GM12878 (cell line): ENCODE results near the gene FOLR3. TPM values are rescaled to one million over a fixed set of nuclear protein-coding genes. Genes with fewer than 3 reads are reported as not detected.

Source experiments
- ATAC-seq: fragments of 200-7000 bp; cut with Tn5 transposase; 3 replicates; pipeline ENCODE4 v1.9.1; 2020; ENCODE audit warnings: mild to moderate bottlenecking, moderate library complexity
- BruUV-seq: library from RNA; stranded (reverse); fragments of 400-500 nt; replicated peaks from 2 replicates; lab custom pipeline; 2021; lab: Mats Ljungman, UMichigan
- CTCF ChIA-PET: fragments of 300-600 bp; sonication (Branson Sonifier 250); formaldehyde crosslinking; extraction: SDS; loops from one replicate; lab custom pipeline; 2021; ENCODE audit warnings: inconsistent platforms; lab: Yijun Ruan, JAX
- POLR2A ChIA-PET: fragments of 350-600 bp; formaldehyde crosslinking; extraction: SDS; loops from one replicate; lab custom pipeline; 2021; ENCODE audit warnings: inconsistent platforms; lab: Charles Lee
- RAD21 ChIA-PET: fragments of 300-600 bp; sonication (Branson Sonifier 250); formaldehyde crosslinking; loops from one replicate; lab custom pipeline; 2023; ENCODE audit warnings: antibody characterized with exemption; ENCODE audit not compliant: unreplicated experiment; lab: Charles Lee
- SMC1A ChIA-PET: fragments of 300-600 bp; sonication (Branson Sonifier 250); formaldehyde crosslinking; loops from one replicate; lab custom pipeline; 2023; ENCODE audit not compliant: unreplicated experiment, uncharacterized antibody; lab: Charles Lee
- DNase-seq: peaks from one replicate; pipeline ENCODE4 v3.0.0-alpha.2; 2011; ENCODE audit warnings: low read depth, low spot score
- FAIRE-seq: peaks from 3 replicates; lab custom pipeline; 2011; peaks lifted over from hg19 to GRCh38; lab: Jason Lieb, UNC
- H2AFZ ChIP-seq: 2 replicates; pipeline ENCODE4 v1.6.0; 2011; ENCODE audit warnings: low read depth, low read length, control low read depth; ENCODE audit not compliant: control insufficient read depth
- H3K27ac ChIP-seq: 2 replicates; pipeline ENCODE4 v1.5.1; 2011; ENCODE audit warnings: control low read depth; ENCODE audit not compliant: control insufficient read depth, insufficient read depth
- H3K27me3 ChIP-seq, 2 experiments: replicated peaks in 1 of 2; 2 replicates each; pipeline versions ENCODE4 v1.6.0 to v1.6.1; 2011; ENCODE audit warnings: low read length in 1 of 2; ENCODE audit not compliant: control insufficient read depth in 2 of 2, insufficient read depth in 2 of 2
- H3K36me3 ChIP-seq, 2 experiments: 2 replicates each; pipeline ENCODE4 v1.5.1; 2011; ENCODE audit warnings: low read length in 1 of 2; ENCODE audit not compliant: control insufficient read depth in 2 of 2, insufficient read depth in 2 of 2
- H3K4me1 ChIP-seq: 2 replicates; pipeline ENCODE4 v1.6.1; 2011; ENCODE audit warnings: mild to moderate bottlenecking, low read length, moderate library complexity, mixed read lengths; ENCODE audit not compliant: control insufficient read depth, insufficient read depth
- H3K4me2 ChIP-seq: 2 replicates; pipeline ENCODE4 v1.6.0; 2011; ENCODE audit warnings: control low read depth; ENCODE audit not compliant: control insufficient read depth, insufficient read depth
- H3K4me3 ChIP-seq: fragments of 200-600 bp; sonication (generic); 2 replicates; pipeline ENCODE4 v1.5.1; 2016
- H3K79me2 ChIP-seq: 2 replicates; pipeline ENCODE4 v1.6.0; 2011; ENCODE audit warnings: low read length; ENCODE audit not compliant: control insufficient read depth, insufficient read depth
- H3K9ac ChIP-seq: 2 replicates; pipeline ENCODE4 v1.8.0; 2011; ENCODE audit warnings: low read length, control low read depth, mixed read lengths; ENCODE audit not compliant: control insufficient read depth, insufficient read depth
- H3K9me3 ChIP-seq: replicated peaks from 3 replicates; pipeline ENCODE4 v1.5.1; 2011; ENCODE audit warnings: mild to moderate bottlenecking, low read length; ENCODE audit not compliant: control insufficient read depth, insufficient read depth
- H4K20me1 ChIP-seq: 2 replicates; pipeline ENCODE4 v1.6.0; 2011; ENCODE audit not compliant: control insufficient read depth, insufficient read depth
- ASH2L ChIP-seq: fragments of 300-600, 200-600 bp; sonication (generic); IDR thresholded peaks from 2 replicates; pipeline ENCODE4 v1.6.1; 2017; ENCODE audit warnings: low read depth, mild to moderate bottlenecking, borderline replicate concordance
- ATF7 ChIP-seq: fragments of 450-650 bp; IDR thresholded peaks from 2 replicates; pipeline ENCODE4 v1.6.1; 2016; ENCODE audit warnings: low read depth, mild to moderate bottlenecking
- E2F8 ChIP-seq: fragments of 450-650 bp; IDR thresholded peaks from 2 replicates; pipeline ENCODE4 v1.6.1; 2018; ENCODE audit warnings: mild to moderate bottlenecking, low read depth, moderate library complexity; ENCODE audit not compliant: partially characterized antibody
- HDAC2 ChIP-seq: fragments of 200-600 bp; sonication (generic); IDR thresholded peaks from 2 replicates; pipeline ENCODE4 v1.6.1; 2017
- NFYB ChIP-seq: IDR thresholded peaks from 2 replicates; pipeline ENCODE4 v1.6.1; 2011; ENCODE audit warnings: low read depth, mild to moderate bottlenecking, low read length, improper control_type of control experiment, moderate library complexity; ENCODE audit not compliant: insufficient read depth
- NRF1 ChIP-seq: conservative IDR thresholded peaks from 2 replicates; pipeline ENCODE4 v1.6.1; 2011; ENCODE audit warnings: mild to moderate bottlenecking, low read depth, low read length, improper control_type of control experiment
- RELA ChIP-seq: fragments of 450-650 bp; IDR thresholded peaks from 2 replicates; pipeline ENCODE4 v1.8.0; 2014; ENCODE audit warnings: borderline replicate concordance; ENCODE audit not compliant: partially characterized antibody
- SIN3A ChIP-seq: IDR thresholded peaks from 2 replicates; pipeline ENCODE4 v1.6.1; 2012; ENCODE audit warnings: low read depth, low read length, improper control_type of control experiment
- SIX5 ChIP-seq: IDR thresholded peaks from 2 replicates; pipeline ENCODE4 v1.6.1; 2011; ENCODE audit warnings: mild to moderate bottlenecking, low read depth, low read length, moderate library complexity; ENCODE audit not compliant: severe bottlenecking
- SMC3 ChIP-seq: IDR thresholded peaks from 2 replicates; pipeline ENCODE4 v1.6.1; 2011; ENCODE audit warnings: low read length, improper control_type of control experiment, borderline replicate concordance
- TCF7 ChIP-seq: IDR thresholded peaks from 2 replicates; pipeline ENCODE4 v1.6.1; 2014; ENCODE audit warnings: antibody characterized with exemption, borderline replicate concordance
- ZBTB33 ChIP-seq: fragments of 450-650 bp; IDR thresholded peaks from 2 replicates; pipeline ENCODE4 v1.6.1; 2017; ENCODE audit warnings: mild to moderate bottlenecking
- ZBTB40 ChIP-seq: fragments of 450-650 bp; IDR thresholded peaks from 2 replicates; pipeline ENCODE4 v1.6.1; 2016; ENCODE audit warnings: mild to moderate bottlenecking, moderate library complexity, borderline replicate concordance
- ZNF207 ChIP-seq: fragments of 450-650 bp; IDR thresholded peaks from 2 replicates; pipeline ENCODE4 v1.6.1; 2014; ENCODE audit warnings: antibody characterized with exemption, mild to moderate bottlenecking, borderline replicate concordance
- WGBS: methylation state at CpG from one replicate; pipeline ENCODE4 v1.1.6; 2016; ENCODE audit warnings: low lambda C conversion rate; ENCODE audit not compliant: insufficient replicate concordance, insufficient coverage; ENCODE audit errors: missing lambda C conversion rate; 5-methylcytosine and 5-hydroxymethylcytosine counted together
- in situ Hi-C: fragments of 300-500 bp; cut with MboI; formaldehyde crosslinking; loops from 9 replicates; pipeline ENCODE4 v1.14.3; 2018; ENCODE audit warnings: mixed read lengths
- intact Hi-C: fragments of 100-400 bp; cut with micrococcal nuclease; formaldehyde crosslinking; loops from one replicate; pipeline ENCODE4 v1.14.2; 2022; ENCODE audit not compliant: unreplicated experiment
- polyA plus RNA-seq, 11 experiments: library from polyadenylated mRNA; depleted of rRNA in 4 of 11; unstranded in 6 of 11; stranded (reverse) in 5 of 11; fragments of >200 nt; fragmentation: Nextera tagmentation in 4 of 11; fragmentation: Illumina TruSeq in 1 of 11; extraction: Ambion mirVana in 4 of 11; extraction: Trizol in 1 of 11; gene quantifications; 1 replicate in 1 of 11; 2 replicates in 10 of 11; pipeline versions ENCODE4 v1.2.1 to v1.2.3, GENCODE V29; 2011 to 2016; ENCODE audit warnings: inconsistent platforms in 2 of 11, missing spikeins in 2 of 11, low read depth in 1 of 11
- total RNA-seq, 4 experiments: library from RNA; depleted of rRNA in 3 of 4; stranded (reverse); fragments of >200 nt in 3 of 4; fragmentation: Illumina TruSeq in 1 of 4; extraction: Trizol in 1 of 4; gene quantifications; 2 replicates each; pipeline versions ENCODE4 v1.2.1 to v1.2.3, GENCODE V29; 2013 to 2021

FOLR3 gene
- total and polyA plus RNA-seq, 10 of the 15 experiments (the other 5 are each of a cell fraction or from before 2014, with no cell fraction given) = not detected

DNA sequence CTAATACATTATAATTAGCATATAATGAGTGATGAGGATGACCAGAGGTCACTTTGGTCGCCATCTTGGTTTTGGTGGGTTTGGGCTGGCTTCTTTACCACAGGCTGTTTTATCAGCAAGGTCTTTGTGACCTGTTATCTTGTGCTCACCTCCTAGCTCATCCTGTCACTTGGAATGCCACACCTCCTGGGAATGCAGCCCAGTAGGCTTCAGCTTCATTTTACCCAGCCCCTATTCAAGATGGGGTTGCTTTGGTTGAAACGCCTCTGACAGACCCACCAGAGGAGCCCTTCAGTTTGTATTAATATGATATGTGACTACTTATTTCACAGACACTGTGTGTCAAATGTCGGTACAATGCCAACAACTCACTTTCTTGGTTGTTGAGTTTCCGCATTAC, 20.2 kb downstream of the FOLR3 start:
- Histone ChIP-seq H3K79me2 (no peaks in the 10 kb centered on the region), H3K4me1 (no peaks in the 10 kb centered on the region), H3K36me3 (no peaks in the 10 kb centered on the region), H3K9ac (no peak overlapping the region), H3K27me3 (no peaks in the 10 kb centered on the region), H3K9me3 (no peaks in the 10 kb centered on the region), H4K20me1 (no peaks in the 10 kb centered on the region), H2AFZ (no peak overlapping the region), H3K4me2 (no peak overlapping the region), H3K27ac (no peak overlapping the region), H3K4me3 (no peak overlapping the region)
- in situ Hi-C loops = no loop called here
- POLR2A ChIA-PET = no interaction called here
- intact Hi-C loops = no loop called here
- CTCF ChIA-PET = interaction anchor here (0.6 to 7.3 kb wide), 3 partner anchors 11 to 275 kb away, joined by 3 to 52 read pairs (median 10); no protein-coding TSS in a partner anchor
- RAD21 ChIA-PET = interaction anchor here (1.0 kb wide), 1 partner anchor 12 kb away, joined by 3 read pairs; no protein-coding TSS in a partner anchor
- 50% methylated on average over 4 of the region's 4 CpGs for WGBS
- SMC1A ChIA-PET = interaction anchor here (1.7 kb wide), 1 partner anchor 33 kb away, joined by 4 read pairs; no protein-coding TSS in a partner anchor
- no peak for DNase-seq
- BruUV-seq = no TSS peak
- no peak for FAIRE-seq
- no peak for TF ChIP-seq ATF7
- no peak for TF ChIP-seq ZBTB33
- TF ChIP-seq NFYB = no peak
- no peak for TF ChIP-seq SMC3
- no peak for TF ChIP-seq SIN3A
- no peak for TF ChIP-seq TCF7
- TF ChIP-seq HDAC2 = no peak
- no peak for TF ChIP-seq NRF1
- TF ChIP-seq RELA = no peak
- no peak for TF ChIP-seq ASH2L
- no peak for TF ChIP-seq ZBTB40
- no peak for TF ChIP-seq SIX5
- TF ChIP-seq E2F8 = no peak
- no peak for TF ChIP-seq ZNF207
- no peak for ATAC-seq
